PC-9 (cell line): Measurements from ENCODE around the gene LBX2. TPM values are rescaled to one million over a fixed set of nuclear protein-coding genes. Genes with fewer than 3 reads are reported as not detected.

Experiments used
- BruUV-seq: library from RNA; stranded (reverse); fragments of 400-500 nt; replicated peaks from 2 replicates; lab custom pipeline; 2021; lab: Mats Ljungman, UMichigan
- CTCF ChIA-PET: fragments of 300-600 bp; sonication (Branson Sonifier 250); formaldehyde crosslinking; loops from one replicate; lab custom pipeline; 2022; ENCODE audit warnings: antibody characterized with exemption; lab: Charles Lee
- POLR2A ChIA-PET: fragments of 300-600 bp; sonication (Branson Sonifier 250); formaldehyde crosslinking; loops from one replicate; lab custom pipeline; 2022; ENCODE audit warnings: antibody characterized with exemption; ENCODE audit not compliant: unreplicated experiment; lab: Charles Lee
- DNase-seq, 2 experiments: peaks; one replicate each; pipeline versions ENCODE4 v3.0.0 to v3.0.0-alpha.2; 2015 to 2022; ENCODE audit warnings: mixed read lengths in 1 of 2
- H2AFZ ChIP-seq: fragments of 200-600 bp; sonication (generic); 2 replicates; pipeline ENCODE4 v1.8.1; 2017; ENCODE audit warnings: antibody characterized with exemption
- H3F3A ChIP-seq: fragments of 200-600 bp; sonication (generic); 2 replicates; pipeline ENCODE4 v1.8.1; 2017; ENCODE audit warnings: antibody characterized with exemption, mild to moderate bottlenecking, low read depth; ENCODE audit not compliant: insufficient read depth
- H3K27ac ChIP-seq: fragments of 200-600 bp; sonication (generic); 2 replicates; pipeline ENCODE4 v1.6.1; 2016; ENCODE audit warnings: mixed run types
- H3K27me3 ChIP-seq: fragments of 200-600 bp; sonication (generic); 2 replicates; pipeline ENCODE4 v1.6.1; 2016; ENCODE audit warnings: low read depth, mixed run types; ENCODE audit not compliant: insufficient read depth
- H3K36me3 ChIP-seq: fragments of 200-600 bp; sonication (generic); 2 replicates; pipeline ENCODE4 v1.6.1; 2016; ENCODE audit warnings: low read depth, mixed run types
- H3K4me1 ChIP-seq: fragments of 200-600 bp; sonication (generic); replicated peaks from 2 replicates; pipeline ENCODE4 v1.6.1; 2016; ENCODE audit warnings: mixed run types; ENCODE audit not compliant: insufficient read depth
- H3K4me2 ChIP-seq: fragments of 200-600 bp; sonication (generic); 2 replicates; pipeline ENCODE4 v1.6.1; 2017; ENCODE audit warnings: mixed run types
- H3K4me3 ChIP-seq: fragments of 200-600 bp; sonication (generic); 2 replicates; pipeline ENCODE4 v1.6.1; 2016; ENCODE audit warnings: mixed run types
- H3K79me2 ChIP-seq: fragments of 200-600 bp; sonication (generic); 2 replicates; pipeline ENCODE4 v1.6.1; 2017; ENCODE audit warnings: low read depth, mixed run types
- H3K9me2 ChIP-seq: fragments of 200-600 bp; sonication (generic); 2 replicates; pipeline ENCODE4 v1.8.1; 2017; ENCODE audit warnings: mild to moderate bottlenecking; ENCODE audit not compliant: insufficient read depth
- H3K9me3 ChIP-seq: fragments of 200-600 bp; sonication (generic); 2 replicates; pipeline ENCODE4 v1.8.1; 2016; ENCODE audit warnings: low read depth; ENCODE audit not compliant: insufficient read depth
- H4K20me1 ChIP-seq: fragments of 200-600 bp; sonication (generic); 2 replicates; pipeline ENCODE4 v1.8.1; 2017; ENCODE audit not compliant: insufficient read depth
- EZH2 ChIP-seq: fragments of 200-600 bp; sonication (generic); IDR thresholded peaks from 2 replicates; pipeline ENCODE4 v1.8.0; 2017; ENCODE audit warnings: antibody characterized with exemption, low read depth
- intact Hi-C: fragments of 100-400 bp; cut with micrococcal nuclease; formaldehyde crosslinking; loops from one replicate; pipeline ENCODE4 v1.10.0; 2022; ENCODE audit not compliant: unreplicated experiment
- total RNA-seq: library from RNA; stranded (reverse); gene quantifications from 2 replicates; pipeline ENCODE4 v1.2.3, GENCODE V29; 2021
- TF ChIP-seq, protein P1 (sequence below): fragments of 200-600 bp; sonication (generic); conservative IDR thresholded peaks from 2 replicates; pipeline ENCODE4 v1.6.1; 2017; ENCODE audit warnings: mixed run types, antibody characterized with exemption, mild to moderate bottlenecking, moderate library complexity

The LBX2 gene
- total RNA-seq, 1 experiment from 2014 or later: 0.76 TPM

DNA sequence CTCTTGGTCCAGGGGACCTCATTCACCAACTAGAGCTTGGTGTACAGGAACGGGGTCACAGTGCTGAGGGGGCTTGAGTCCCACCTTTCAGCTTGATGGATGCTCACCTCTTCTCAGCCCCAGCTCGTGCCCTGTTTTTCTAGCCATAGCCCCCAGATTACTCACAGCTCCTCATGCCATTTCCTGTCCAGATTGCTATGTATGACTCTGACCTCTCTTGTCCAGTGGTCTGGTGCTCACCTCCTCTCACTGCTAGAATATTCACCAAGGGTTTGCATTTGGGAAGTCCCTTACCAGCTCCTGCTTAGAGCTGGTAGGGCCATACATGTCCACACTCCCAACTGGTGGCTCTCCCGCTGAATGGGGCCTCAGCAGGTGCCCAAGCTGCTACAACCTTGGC lies 5.9 kb downstream of the LBX2 start:
- no peaks in the 10 kb centered on the region for H4K20me1 ChIP-seq
- peak in 1 of 2 experiments; percentile 22 for DNase-seq
- H3K9me3 ChIP-seq: no peaks in the 10 kb centered on the region
- no TSS peak for BruUV-seq
- H3K4me3 ChIP-seq: no peak overlapping the region
- no peaks in the 10 kb centered on the region for H3K9me2 ChIP-seq
- TF ChIP-seq EZH2: no peak
- TF ChIP-seq, protein P1, sequence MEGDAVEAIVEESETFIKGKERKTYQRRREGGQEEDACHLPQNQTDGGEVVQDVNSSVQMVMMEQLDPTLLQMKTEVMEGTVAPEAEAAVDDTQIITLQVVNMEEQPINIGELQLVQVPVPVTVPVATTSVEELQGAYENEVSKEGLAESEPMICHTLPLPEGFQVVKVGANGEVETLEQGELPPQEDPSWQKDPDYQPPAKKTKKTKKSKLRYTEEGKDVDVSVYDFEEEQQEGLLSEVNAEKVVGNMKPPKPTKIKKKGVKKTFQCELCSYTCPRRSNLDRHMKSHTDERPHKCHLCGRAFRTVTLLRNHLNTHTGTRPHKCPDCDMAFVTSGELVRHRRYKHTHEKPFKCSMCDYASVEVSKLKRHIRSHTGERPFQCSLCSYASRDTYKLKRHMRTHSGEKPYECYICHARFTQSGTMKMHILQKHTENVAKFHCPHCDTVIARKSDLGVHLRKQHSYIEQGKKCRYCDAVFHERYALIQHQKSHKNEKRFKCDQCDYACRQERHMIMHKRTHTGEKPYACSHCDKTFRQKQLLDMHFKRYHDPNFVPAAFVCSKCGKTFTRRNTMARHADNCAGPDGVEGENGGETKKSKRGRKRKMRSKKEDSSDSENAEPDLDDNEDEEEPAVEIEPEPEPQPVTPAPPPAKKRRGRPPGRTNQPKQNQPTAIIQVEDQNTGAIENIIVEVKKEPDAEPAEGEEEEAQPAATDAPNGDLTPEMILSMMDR: no peak
- peaks cover 3% of the 10 kb centered on the region; the same call in 1 of the 2 replicates for H3F3A ChIP-seq
- peaks cover 12% of the 10 kb centered on the region for H3K4me1 ChIP-seq
- H2AFZ ChIP-seq: no peak overlapping the region
- H3K36me3 ChIP-seq: no peaks in the 10 kb centered on the region
- intact Hi-C loops: no loop called here
- 0 out of 2 replicates have a peak, but pooled peaks cover 6% of the 10 kb centered on the region for H3K79me2 ChIP-seq
- H3K27me3 ChIP-seq: no peaks in the 10 kb centered on the region
- ChIA-PET POLR2A (no interaction called here), CTCF (no interaction called here)
- no peak overlapping the region for H3K4me2 ChIP-seq
- no peak overlapping the region for H3K27ac ChIP-seq

DNA sequence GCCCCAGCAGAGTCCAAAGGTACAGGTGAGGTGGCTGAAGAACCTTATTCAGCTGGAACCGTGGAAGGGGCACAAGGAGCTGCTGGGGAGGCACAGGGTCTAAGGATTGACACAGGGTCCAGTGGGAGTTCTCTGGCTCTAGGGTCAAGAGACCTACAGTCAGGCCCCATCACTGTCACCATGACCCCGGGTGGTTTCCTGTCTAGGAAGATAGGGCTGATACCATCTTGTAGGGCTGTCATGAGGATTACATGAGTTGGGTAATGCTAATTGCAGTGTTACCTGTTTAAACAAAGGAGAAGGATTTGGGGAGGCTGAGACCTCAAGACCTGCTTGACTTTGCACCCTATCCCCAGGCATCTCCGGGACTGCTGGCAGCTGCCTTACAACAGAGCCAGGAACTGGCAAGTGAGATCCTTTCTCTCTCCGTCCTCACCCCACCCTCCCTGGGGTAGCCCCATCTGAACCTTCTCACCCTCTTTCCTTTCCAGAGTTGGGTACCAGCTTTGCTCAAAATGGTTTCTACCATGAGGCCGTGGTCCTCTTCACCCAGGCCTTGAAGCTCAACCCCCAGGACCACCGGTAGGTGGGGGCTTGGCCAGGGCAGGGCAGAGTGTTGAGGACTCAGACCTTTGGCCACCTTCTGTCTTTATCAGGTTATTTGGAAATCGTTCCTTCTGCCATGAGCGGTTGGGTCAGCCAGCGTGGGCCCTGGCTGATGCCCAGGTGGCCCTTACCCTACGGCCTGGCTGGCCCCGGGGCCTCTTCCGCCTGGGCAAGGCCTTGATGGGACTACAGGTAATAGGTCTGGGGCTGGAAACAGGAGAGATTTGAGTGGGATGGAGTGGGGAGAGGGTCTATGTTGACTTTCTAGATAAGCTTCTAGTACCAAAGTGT lies 7.5 kb downstream of the LBX2 start:
- Histone ChIP-seq H3K4me2 (no peak overlapping the region), H3K27ac (no peak overlapping the region), H4K20me1 (no peaks in the 10 kb centered on the region), H3F3A (peaks cover 14% of the 10 kb centered on the region), H3K27me3 (no peaks in the 10 kb centered on the region), H3K4me3 (no peak overlapping the region), H2AFZ (no peak overlapping the region), H3K9me3 (no peaks in the 10 kb centered on the region), H3K4me1 (peaks cover 13% of the 10 kb centered on the region; the same call in 1 of the 2 replicates), H3K9me2 (no peaks in the 10 kb centered on the region), H3K79me2 (no peaks in the 10 kb centered on the region), H3K36me3 (no peaks in the 10 kb centered on the region)
- BruUV-seq: no TSS peak
- TF ChIP-seq EZH2: no peak
- TF ChIP-seq, protein P1: no peak
- ChIA-PET CTCF (interaction anchor here (0.5 kb wide), 1 partner anchor 21 kb away, joined by 9 read pairs; no protein-coding TSS in a partner anchor), POLR2A (no interaction called here)
- intact Hi-C loops: no loop called here
- DNase-seq: peak in 1 of 2 experiments; percentile 33

DNA sequence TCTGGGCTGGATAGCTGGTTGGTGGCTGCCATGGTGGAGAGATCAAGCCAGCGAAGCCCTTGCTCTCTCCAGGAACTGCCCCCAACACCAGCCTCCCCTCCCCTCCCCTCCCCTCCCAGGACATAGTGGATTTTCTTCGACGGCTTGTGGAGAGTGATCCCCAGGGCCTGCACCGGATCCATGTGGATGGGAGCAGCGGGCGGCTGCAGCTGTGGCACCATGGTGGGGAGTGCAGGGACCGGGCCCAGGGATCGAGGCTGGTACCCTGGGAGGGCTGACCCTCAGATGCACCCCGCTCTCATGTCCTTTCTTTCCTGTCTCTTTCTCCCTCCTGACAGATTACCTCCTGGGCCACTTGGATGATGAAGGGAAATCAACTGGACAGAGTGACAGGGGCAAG lies 9.5 kb downstream of the LBX2 start:
- Histone ChIP-seq H3K27me3 (no peaks in the 10 kb centered on the region), H4K20me1 (no peaks in the 10 kb centered on the region), H3K79me2 (no peaks in the 10 kb centered on the region), H3K4me3 (no peak overlapping the region), H3K27ac (no peak overlapping the region), H3K9me2 (no peaks in the 10 kb centered on the region), H2AFZ (no peak overlapping the region), H3K36me3 (no peaks in the 10 kb centered on the region), H3K4me1 (peaks cover 12% of the 10 kb centered on the region; the same call in 1 of the 2 replicates), H3F3A (peaks cover 15% of the 10 kb centered on the region), H3K9me3 (no peaks in the 10 kb centered on the region), H3K4me2 (no peak overlapping the region)
- intact Hi-C loops: loop anchor here (10.0 kb wide), 1 partner anchor 165 kb away; the partner anchor contains the start of gene SEMA4F
- no TSS peak for BruUV-seq
- ChIA-PET POLR2A (no interaction called here), CTCF (no interaction called here)
- no peak for DNase-seq
- no peak for TF ChIP-seq EZH2
- TF ChIP-seq, protein P1: no peak
